ENCODE data around the gene MIS18BP1.
"Not testable (repeated sequence)": the region's sequence is repeated elsewhere in the genome, so short reads cannot be mapped to it uniquely, and the experiment has no call there.

MIS18BP1 gene

DNA sequence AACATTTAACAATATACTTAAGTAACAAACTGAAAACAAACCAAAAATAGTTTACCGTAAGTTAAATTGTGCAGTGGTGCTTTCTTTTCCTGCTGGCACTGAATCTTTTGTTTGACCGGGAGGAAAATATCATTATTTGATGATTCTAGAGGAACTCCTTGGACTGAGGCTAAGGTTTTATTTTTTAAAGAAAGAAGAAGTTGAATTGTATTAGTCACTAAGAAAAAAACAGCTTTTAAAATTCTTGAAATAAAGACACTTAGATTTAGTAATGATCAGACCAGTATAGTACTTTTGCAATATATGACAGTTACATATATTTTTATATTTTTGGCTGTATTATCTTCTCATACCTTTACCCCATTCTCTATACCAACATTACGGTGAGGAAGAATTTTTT is 10.3 kb downstream of the MIS18BP1 start:
- no peak for DNase-seq

DNA sequence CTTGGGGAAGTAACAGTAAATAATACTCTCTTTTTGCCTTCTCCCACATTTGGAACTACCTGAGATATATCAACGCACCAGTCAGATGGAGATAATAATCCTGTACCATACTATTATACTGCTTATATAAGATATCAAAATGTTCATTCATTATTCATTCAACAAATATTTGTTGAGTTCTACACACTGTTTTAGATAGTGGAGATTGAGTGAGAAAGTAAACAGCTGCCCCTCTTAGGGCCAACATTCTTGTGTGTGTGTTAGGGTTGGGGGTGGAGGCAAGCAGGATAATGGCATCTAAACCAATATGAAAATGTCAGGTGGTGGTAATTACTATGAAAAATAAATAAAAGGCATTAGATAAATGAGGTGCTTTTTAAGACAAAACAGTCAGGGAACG is 14.0 kb downstream of the MIS18BP1 start:
- DNase-seq = no peak

GRCh38 chr14:45227566-45227965 is 25.4 kb downstream of the MIS18BP1 start:
- DNase-seq = no peak

DNA sequence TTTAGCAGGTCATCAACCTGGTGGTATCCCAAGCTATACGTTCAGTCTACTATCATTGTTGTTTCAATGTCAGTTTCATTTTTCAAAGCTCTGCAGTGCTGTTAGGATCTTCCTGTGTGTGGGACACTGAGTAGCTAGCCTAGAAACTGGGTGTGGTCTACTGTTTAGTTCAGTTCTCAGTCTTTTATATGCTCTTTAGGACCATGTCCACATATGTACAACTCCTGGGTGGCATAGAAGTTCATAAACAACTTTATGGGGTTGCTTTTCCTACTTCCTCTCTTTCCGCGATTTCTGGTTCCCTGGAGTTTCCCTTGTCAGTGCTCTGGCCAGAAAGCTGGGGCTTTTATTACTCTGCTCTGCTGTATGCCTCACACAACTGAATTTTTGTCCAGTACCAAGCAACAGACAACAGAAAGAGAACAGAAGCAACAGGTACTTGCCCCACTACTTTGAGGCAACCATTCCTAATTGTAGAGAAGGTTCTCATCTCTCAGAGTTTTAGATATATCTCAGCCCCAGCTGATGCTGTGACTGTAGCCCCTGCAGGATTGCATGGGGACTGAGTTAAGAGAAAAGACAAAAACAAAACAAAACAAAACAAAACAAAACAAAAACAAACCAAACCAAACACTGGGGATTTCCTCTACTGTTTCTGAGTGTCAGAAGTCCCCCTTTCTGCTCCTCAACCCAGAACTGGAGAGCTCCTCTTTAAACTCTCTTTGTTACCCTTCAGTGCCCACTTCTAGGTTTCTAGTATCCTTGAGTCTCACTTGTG is 30.3 kb downstream of the MIS18BP1 start:
- DNase-seq = no peak

GRCh38 chr14:45214341-45214740 is 38.7 kb downstream of the MIS18BP1 start:
- not testable (repeated sequence) for DNase-seq

GRCh38 chr14:45213716-45214115 is 39.3 kb downstream of the MIS18BP1 start:
- DNase-seq = not testable (repeated sequence)

DNA sequence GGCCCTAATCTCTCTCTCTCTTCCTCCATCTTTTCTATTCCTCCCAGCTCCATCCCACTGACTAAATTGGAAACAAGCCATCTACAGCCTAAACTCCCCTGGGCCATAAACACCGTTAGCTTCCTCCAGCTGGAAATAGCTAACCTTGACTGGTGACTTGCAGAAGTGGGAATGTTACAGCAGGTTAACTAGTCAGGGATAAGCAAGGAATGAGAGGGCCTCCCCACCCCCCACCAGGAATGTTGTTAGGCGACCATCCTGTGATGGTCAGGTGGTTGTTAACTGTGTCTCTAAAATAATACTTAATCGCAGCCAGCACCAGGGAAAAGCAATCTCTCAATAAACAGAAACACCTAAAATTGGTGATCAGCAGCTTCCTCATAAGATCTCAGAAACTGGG is 40.8 kb downstream of the MIS18BP1 start:
- no peak for DNase-seq

DNA sequence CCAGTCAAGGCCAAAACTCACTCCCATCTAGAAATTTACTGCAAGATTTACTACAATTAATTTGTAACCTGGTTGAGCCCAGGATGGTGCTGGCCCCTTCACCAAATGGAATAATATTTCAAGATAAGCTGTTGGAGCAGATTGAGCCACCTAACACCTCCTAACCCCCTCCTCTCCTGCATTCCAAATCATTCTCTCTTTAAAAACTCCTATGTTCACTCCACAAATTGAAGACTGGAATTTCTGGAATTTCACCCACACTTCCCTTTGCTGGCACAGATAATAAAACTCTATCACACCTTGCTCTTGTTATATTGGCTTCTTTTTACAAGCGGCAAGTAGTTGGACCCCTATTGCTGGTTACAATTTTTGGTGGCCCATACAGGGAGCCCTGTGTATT is 41.7 kb downstream of the MIS18BP1 start:
- DNase-seq = no peak

DNA sequence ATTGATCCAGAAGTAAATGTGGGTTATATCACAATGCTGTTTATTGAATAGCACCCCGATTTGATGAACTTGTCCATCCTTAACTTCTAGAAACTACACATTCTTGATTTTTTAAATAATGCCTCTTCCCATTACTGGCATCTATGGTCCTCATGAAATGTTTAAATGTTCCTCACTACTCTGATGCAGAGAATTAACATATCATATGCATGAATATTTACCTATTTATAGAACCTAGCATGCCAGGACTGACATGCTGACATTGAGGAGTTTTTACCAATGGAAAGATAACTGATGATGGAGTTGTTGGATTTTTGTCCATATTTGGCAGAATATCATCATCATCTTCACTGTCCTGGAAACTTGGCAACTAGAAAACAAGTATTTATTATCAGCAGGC is 42.8 kb downstream of the MIS18BP1 start:
- no peak for DNase-seq

- no peak for DNase-seq
Observed at GRCh38 chr14:45204241-45204640, 48.8 kb downstream of the MIS18BP1 start.

GRCh38 chr14:45201905-45202304 is 51.1 kb downstream of the MIS18BP1 start:
- peak; percentile 61 for DNase-seq

- DNase-seq = no peak
Observed at GRCh38 chr14:45199230-45199629, 53.8 kb downstream of the MIS18BP1 start.

DNA sequence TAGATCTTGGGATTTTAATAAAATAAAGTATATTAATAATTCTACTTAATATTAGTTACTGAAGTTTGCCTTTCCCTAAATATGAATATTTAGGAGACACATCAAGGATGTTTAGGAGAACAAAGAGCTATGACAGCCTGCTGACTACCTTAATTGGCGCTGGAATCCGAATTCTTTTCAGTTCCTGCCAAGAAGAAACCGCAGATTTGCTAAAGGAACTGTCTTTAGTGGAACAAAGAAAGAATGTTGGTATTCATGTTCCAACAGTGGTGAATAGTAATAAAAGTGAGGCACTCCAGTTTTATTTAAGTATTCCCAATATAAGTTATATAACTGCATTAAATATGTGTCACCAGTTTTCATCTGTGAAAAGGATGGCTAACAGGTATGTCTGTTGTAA is 54.5 kb downstream of the MIS18BP1 start:
- DNase-seq = no peak

DNA sequence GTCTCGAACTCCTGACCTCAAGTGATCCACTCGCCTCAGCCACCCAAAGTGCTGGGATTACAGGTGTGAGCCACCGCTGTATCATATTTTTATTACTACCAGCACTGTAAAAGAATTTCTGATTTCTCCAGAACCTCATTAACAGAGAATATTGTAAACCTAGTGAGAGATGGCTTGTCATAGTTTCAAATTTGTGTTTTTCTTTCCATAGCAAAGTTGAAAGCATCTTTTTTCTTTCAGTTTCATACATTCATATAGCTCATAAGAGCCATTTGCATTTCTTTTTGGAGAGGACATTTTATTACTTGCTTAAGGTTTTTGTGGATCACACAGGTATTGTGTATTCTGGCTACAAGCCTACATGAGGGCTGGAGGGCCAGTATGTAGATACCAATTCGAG is 58.0 kb downstream of the MIS18BP1 start:
- DNase-seq = no peak

DNA sequence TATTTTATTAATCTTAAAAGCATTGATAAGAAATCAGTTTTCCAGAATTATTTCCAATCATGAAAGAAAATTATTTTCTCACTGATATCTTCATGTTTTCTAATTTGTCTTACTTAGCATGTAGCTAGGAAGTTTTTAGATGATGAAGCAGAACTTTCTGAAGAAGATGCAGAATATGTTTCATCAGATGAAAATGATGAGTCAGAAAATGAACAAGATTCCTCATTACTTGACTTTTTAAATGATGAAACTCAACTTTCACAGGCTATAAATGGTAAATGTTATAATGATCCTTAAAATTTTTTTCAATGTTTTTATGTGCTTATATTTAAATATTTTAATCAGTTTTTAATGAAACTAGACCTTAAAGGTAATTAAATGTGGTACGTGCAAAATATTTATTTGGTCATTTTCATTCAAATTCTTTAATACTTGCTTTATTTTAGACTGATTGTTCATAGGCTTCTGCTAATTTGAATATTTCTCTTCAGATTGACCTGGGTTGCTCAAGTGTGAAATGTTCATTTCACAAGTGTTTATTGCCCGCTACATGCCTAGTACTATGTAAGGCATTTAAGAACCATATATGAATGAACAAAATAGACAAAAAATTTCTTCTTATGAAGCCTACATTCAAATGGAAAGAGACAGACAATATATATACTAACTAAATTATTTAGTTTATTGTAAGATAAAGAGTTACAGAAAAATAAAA is 67.7 kb downstream of the MIS18BP1 start:
- DNase-seq = no peak

DNA sequence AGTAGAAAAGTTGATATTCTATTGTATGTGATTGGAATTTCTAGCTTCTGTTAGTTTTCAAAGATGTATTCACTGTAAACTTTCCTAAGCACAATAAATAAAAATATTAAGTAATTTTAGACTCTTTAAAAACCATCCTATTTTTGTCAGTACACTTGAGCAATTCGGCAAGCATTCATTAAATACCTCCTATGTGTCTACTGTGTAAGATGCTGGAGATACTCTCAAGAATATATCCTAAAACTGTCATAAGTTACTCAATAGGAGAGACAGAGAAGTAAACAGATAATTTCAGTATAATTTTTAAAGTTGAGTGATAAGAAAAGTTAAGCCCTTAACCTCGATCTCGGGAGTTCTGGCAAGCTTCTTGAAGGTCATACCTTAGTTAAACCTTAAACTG is 71.2 kb downstream of the MIS18BP1 start:
- DNase-seq = no peak

DNA sequence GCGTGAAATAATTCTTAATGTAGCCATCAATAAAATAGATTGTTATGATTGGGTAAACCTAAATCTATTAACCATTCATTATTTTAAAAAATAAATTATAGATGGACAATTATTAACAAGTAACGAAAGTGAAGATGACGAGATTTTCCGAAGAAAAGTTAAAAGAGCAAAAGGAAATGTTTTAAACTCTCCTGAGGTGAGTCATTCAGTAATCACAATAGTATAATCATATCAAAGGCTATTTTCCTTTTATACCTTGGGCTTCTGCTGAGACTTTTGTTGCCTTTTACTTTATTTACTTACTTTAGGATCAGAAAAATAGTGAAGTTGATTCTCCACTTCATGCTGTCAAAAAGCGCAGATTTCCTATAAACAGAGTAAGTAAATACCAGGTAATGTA is 71.7 kb downstream of the MIS18BP1 start:
- no peak for DNase-seq

- no peak for DNase-seq
Observed at GRCh38 chr14:45177076-45177475, 75.9 kb downstream of the MIS18BP1 start.

DNA sequence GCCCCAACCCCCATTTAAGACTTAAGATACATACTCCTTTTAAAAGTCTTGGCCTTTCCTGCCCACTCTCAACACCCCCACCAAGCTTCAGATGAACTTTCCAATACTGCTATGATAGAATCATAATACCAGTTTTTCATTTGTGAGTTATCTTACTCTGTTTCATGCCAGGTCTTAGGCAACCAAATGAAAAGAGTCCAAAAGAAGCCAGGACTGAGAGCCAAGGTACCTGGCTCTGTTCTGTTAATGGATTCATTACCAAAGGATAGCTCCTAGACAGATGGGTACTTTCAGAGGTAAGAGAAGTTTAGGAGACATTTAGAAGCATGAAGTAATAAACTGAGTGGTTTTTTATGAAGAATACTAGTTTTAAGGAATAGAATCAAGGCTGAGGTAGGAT is 83.1 kb downstream of the MIS18BP1 start:
- no peak for DNase-seq

DNA sequence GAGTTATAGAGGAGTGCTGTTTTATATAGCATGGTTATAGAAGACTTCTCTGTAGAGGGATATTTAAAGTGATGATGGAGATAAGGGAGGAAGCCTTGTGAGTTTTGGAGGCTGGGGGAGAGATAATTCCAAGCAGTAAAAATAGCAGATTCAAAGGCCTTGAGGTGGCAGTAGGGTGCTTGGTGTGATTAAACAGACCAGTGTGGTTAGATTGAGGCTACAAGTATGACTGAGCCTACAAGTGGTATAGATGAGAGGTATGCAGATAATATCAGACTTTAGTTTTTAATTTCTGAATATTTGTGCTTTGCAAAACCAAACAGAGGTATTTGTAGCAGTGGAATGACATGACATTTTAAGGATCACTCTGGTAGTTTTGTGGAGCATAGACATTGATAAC is 96.9 kb downstream of the MIS18BP1 start:
- DNase-seq = no peak

Measured in NCI-H2171 treated with DMSO at 0.1 percent for 48 hours (cell line).